Heart left ventricle (tissue), 16 donors: ENCODE results near the gene ARHGAP18. TPM values are rescaled to one million over a fixed set of nuclear protein-coding genes. Genes with fewer than 3 reads are reported as not detected.

ENCODE experiments used
- ATAC-seq, 4 donors: fragments of 200-7000 bp; cut with Tn5 transposase; one replicate each; pipeline ENCODE4 v1.9.1; 2020 to 2022; ENCODE audit warnings: moderate library complexity in 4 of 4, mild to moderate bottlenecking in 3 of 4, moderate number of reproducible peaks in 1 of 4
- DNase-seq, 5 donors: peaks; one replicate each; pipeline ENCODE4 v3.0.0-alpha.2; 2020
- H3K27ac ChIP-seq, 12 donors: fragments of 200-600 bp; sonication (generic) in 4 of 12; one replicate each; pipeline versions ENCODE4 v1.5.0 to v1.8.0; 2016 to 2022; ENCODE audit warnings: mild to moderate bottlenecking in 2 of 12
- H3K27me3 ChIP-seq, 9 donors: fragments of 200-600 bp; sonication (generic) in 2 of 9; one replicate each; pipeline versions ENCODE4 v1.5.1 to v1.8.0; 2016 to 2022; ENCODE audit warnings: mild to moderate bottlenecking in 3 of 9
- H3K36me3 ChIP-seq, 9 donors: fragments of 200-600 bp; sonication (generic) in 2 of 9; one replicate each; pipeline versions ENCODE4 v1.5.0 to v1.8.0; 2018 to 2022; ENCODE audit warnings: mild to moderate bottlenecking in 2 of 9
- H3K4me1 ChIP-seq, 12 donors: fragments of 200-600 bp; sonication (generic) in 4 of 12; one replicate each; pipeline versions ENCODE4 v1.5.0 to v1.8.0; 2016 to 2022; ENCODE audit warnings: mild to moderate bottlenecking in 3 of 12
- H3K4me3 ChIP-seq, 12 donors: fragments of 200-600 bp; sonication (generic) in 4 of 12; one replicate each; pipeline versions ENCODE4 v1.5.0 to v1.8.0; 2017 to 2022; ENCODE audit warnings: mild to moderate bottlenecking in 9 of 12, moderate library complexity in 4 of 12
- H3K9me3 ChIP-seq, 12 donors: fragments of 200-600 bp; sonication (generic) in 4 of 12; one replicate each; pipeline versions ENCODE4 v1.5.0 to v1.8.0; 2016 to 2022; ENCODE audit warnings: mild to moderate bottlenecking in 1 of 12
- CTCF ChIP-seq, 12 donors: fragments of 200-600 bp; sonication (generic) in 4 of 12; IDR thresholded peaks; one replicate each; pipeline versions ENCODE4 v1.5.0 to v1.8.0; 2018 to 2022; ENCODE audit warnings: antibody characterized with exemption in 12 of 12, mild to moderate bottlenecking in 5 of 12
- POLR2A ChIP-seq, 2 donors: fragments of 450-650 bp; IDR thresholded peaks; one replicate each; pipeline ENCODE4 v1.6.1; 2017; ENCODE audit warnings: antibody characterized with exemption in 2 of 2, mild to moderate bottlenecking in 2 of 2, moderate library complexity in 2 of 2
- WGBS, 4 donors: extraction: QIAGEN DNeasy Blood & Tissue Kit in 2 of 4; methylation state at CpG; one replicate each; pipeline versions ENCODE4 v1.1.5 to v1.1.7; 2013 to 2018; 5-methylcytosine and 5-hydroxymethylcytosine counted together
- intact Hi-C, 10 donors: fragments of 100-400 bp; cut with DNase I; formaldehyde crosslinking; loops; one replicate each; pipeline versions ENCODE4 v1.11.1 to v1.14.2; 2022
- polyA plus RNA-seq, 2 donors: library from polyadenylated mRNA; stranded (reverse); fragments of 200-250 nt; gene quantifications; one replicate each; pipeline ENCODE4 v1.2.3, GENCODE V29; 2013
- total RNA-seq, 9 donors: library from RNA; depleted of rRNA in 2 of 9; stranded (reverse); fragments of >200 nt in 2 of 9; fragmentation: NEBNext Ultra II Directional in 3 of 9; extraction: Animal tissue kit (Norgen Biotek cat#: 25700) in 3 of 9; gene quantifications; one replicate each; pipeline versions ENCODE4 v1.1.0 to v1.2.4, GENCODE V29; 2016 to 2023
- donor health status: ischemic (EF 13 %, LVEDD 7.1; RV severe dilation, severe dysfunction).
- donor health status: healthy with polysubstance abuse.
- donor health status: DM: no; HTN: yes; CAD: no.
- donor health status: DM: no; HTN: no; CAD: no.
- donor health status: ischemic (EF 25% LVEDD 6.9; RV normal size, moderate dysfunction).
- donor health status: ischemic (EF 25% LVEDD 5.7; RV mildly dilated, moderate dysfunction).
- donor health status: healthy.
- donor health status: DM: yes; HTN: yes; CAD: no.
- donor health status: ischemic (EF 35%, LVEDD 5.7; RV mildly dilated, moderate dysfunction).
- donor health status: nonischemic (EF 11% LVEDD 7.7; RV severe dilation, severe dysfunction).
- donor health status: DM: yes; HTN: yes; CAD: no.
- donor health status: PGD.
- donor health status: ischemic (EF 29% LVEDD 5.4; RV normal size, mild dysfunction).
- donor health status: nonischemic (EF 23%, LVEDD 6.1; RV moderate dilation, normal function).

The ARHGAP18 gene
- total and polyA plus RNA-seq, 11 donors, result 1.6 to 26.4 (median 3.9) TPM

GRCh38 chr6:129705212-129705611, 4.8 kb downstream of the ARHGAP18 start:
- Histone ChIP-seq H3K4me3 (no peak overlapping the region), H3K27me3 (no peaks in the 10 kb centered on the region), H3K4me1 (peaks cover 0 to 84% (median 12%) of the 10 kb centered on the region in 12 donors), H3K27ac (no peak overlapping the region), H3K9me3 (no peaks in the 10 kb centered on the region), H3K36me3 (peaks cover 0 to 6% (median 0%) of the 10 kb centered on the region in 9 donors)
- TF ChIP-seq POLR2A (IDR thresholded peaks at IDR 0.05), result no peak
- TF ChIP-seq CTCF (IDR thresholded peaks at IDR 0.05), result no peak
- intact Hi-C loops, result loop anchor here in 3 of 10 donors (5.0 kb wide), 3 partner anchors 38 to 53 kb away; no protein-coding TSS in a partner anchor
- ATAC-seq (no peak), DNase-seq (no peak)

DNA sequence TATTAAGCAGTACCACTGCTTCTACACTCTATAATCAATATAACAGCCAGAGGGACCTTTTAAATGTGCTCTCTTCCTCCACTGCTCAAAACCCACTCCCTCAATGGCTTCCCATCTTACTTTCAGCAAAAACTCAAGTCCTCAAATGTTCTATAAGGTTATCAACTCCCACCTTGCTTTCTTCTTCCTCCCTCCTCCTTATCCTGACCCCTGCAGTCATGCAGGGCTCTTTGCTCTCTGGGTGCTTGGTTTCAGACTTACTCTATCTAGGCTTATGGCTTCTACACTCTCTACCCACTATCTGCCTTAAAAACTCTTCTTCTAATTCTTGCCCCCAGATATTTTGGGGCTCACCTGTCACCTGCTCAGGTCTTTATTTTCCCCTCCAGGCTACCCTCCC, 5.3 kb downstream of the ARHGAP18 start:
- TF ChIP-seq POLR2A (IDR thresholded peaks at IDR 0.05) (no peak), CTCF (IDR thresholded peaks at IDR 0.05) (no peak)
- DNase-seq (no peak), ATAC-seq (no peak)
- Histone ChIP-seq H3K9me3 (no peaks in the 10 kb centered on the region), H3K4me1 (peaks cover 0 to 88% (median 12%) of the 10 kb centered on the region in 12 donors), H3K27ac (no peak overlapping the region), H3K4me3 (no peak overlapping the region), H3K36me3 (peaks cover 0 to 6% (median 0%) of the 10 kb centered on the region in 9 donors), H3K27me3 (no peaks in the 10 kb centered on the region)
- intact Hi-C loops, result loop anchor here in 3 of 10 donors (5.0 kb wide), 3 partner anchors 37 to 52 kb away; no protein-coding TSS in a partner anchor

- H3K4me3 ChIP-seq, result no peak overlapping the region
- WGBS, 4 donors, result 66 to 88% (median 85%) methylated on average over 4 of the region's 4 CpGs
- H3K9me3 ChIP-seq, result no peaks in the 10 kb centered on the region
- H3K4me1 ChIP-seq, result peaks cover 0 to 69% (median 2%) of the 10 kb centered on the region in 12 donors
- H3K27me3 ChIP-seq, result no peaks in the 10 kb centered on the region
- intact Hi-C loops, result no loop called here
- no peak for DNase-seq
- no peak for TF ChIP-seq CTCF (IDR thresholded peaks at IDR 0.05)
- no peak for TF ChIP-seq POLR2A (IDR thresholded peaks at IDR 0.05)
- peaks cover 0 to 6% (median 0%) of the 10 kb centered on the region in 9 donors for H3K36me3 ChIP-seq
- H3K27ac ChIP-seq, result no peak overlapping the region
- no peak for ATAC-seq
These were observed 8.1 kb downstream of the ARHGAP18 start for GRCh38 chr6:129701721-129702455.

GRCh38 chr6:129700666-129701065, 9.3 kb downstream of the ARHGAP18 start:
- H3K4me1 ChIP-seq, result peaks cover 0 to 73% (median 5%) of the 10 kb centered on the region in 12 donors
- intact Hi-C loops, result no loop called here
- no peak for TF ChIP-seq CTCF (IDR thresholded peaks at IDR 0.05)
- no peak for TF ChIP-seq POLR2A (IDR thresholded peaks at IDR 0.05)
- H3K36me3 ChIP-seq, result no peaks in the 10 kb centered on the region
- H3K9me3 ChIP-seq, result no peaks in the 10 kb centered on the region
- H3K4me3 ChIP-seq, result no peak overlapping the region
- ATAC-seq (no peak), DNase-seq (no peak)
- H3K27me3 ChIP-seq, result no peaks in the 10 kb centered on the region
- 92 to 99% (median 96%) methylated on average over 2 of the region's 2 CpGs for WGBS, 4 donors
- H3K27ac ChIP-seq, result no peak overlapping the region
